Stimulated activated CD4-positive, alpha-beta T cell treated with anti-CD3 and anti-CD28 coated beads, Interleukin-4, amount 100 ng/mL, for 48 hours (primary cell): ENCODE results near the gene REX1BD.
A peak's percentile ranks its signal among the peaks of the same experiment; 100 is the strongest.
"Not testable (repeated sequence)": the region's sequence is repeated elsewhere in the genome, so short reads cannot be mapped to it uniquely, and the experiment has no call there.

ENCODE experiments used
- DNase-seq, 2 donors: peaks; one replicate each; pipeline ENCODE4 v3.0.0-alpha.2; 2020; ENCODE audit warnings: low read depth in 2 of 2

The REX1BD gene

GRCh38 chr19:18577365-18577914, 11.2 kb upstream of the REX1BD start:
- no peak for DNase-seq

GRCh38 chr19:18580311-18580710, 8.3 kb upstream of the REX1BD start:
- no peak for DNase-seq

- DNase-seq, result no peak
Measured at GRCh38 chr19:18586306-18586705, 2.3 kb upstream of the REX1BD start.

- DNase-seq, result no peak
Measured at GRCh38 chr19:18587561-18587960, 1.0 kb upstream of the REX1BD start.

GRCh38 chr19:18587962-18588610, 512 bp upstream of the REX1BD start:
- DNase-seq, result no peak

GRCh38 chr19:18589380-18590272, 1.0 kb downstream of the REX1BD start:
- peak; percentile 58 to 66 for DNase-seq

- no peak for DNase-seq
Measured at GRCh38 chr19:18590273-18591272, 2.0 kb downstream of the REX1BD start.

- no peak for DNase-seq
Measured at GRCh38 chr19:18591735-18592385, 3.3 kb downstream of the REX1BD start.

- not testable (repeated sequence) for DNase-seq
Measured at GRCh38 chr19:18592732-18593131, 4.1 kb downstream of the REX1BD start.

GRCh38 chr19:18593367-18594095, 4.9 kb downstream of the REX1BD start:
- DNase-seq, result no peak

- peak; percentile 66 for DNase-seq
Measured at GRCh38 chr19:18594096-18594823, 5.7 kb downstream of the REX1BD start.

- no peak for DNase-seq
Measured at GRCh38 chr19:18594824-18595373, 6.3 kb downstream of the REX1BD start.

- DNase-seq, result no peak
Measured at GRCh38 chr19:18595475-18595874, 6.9 kb downstream of the REX1BD start.

GRCh38 chr19:18596752-18597157, 8.2 kb downstream of the REX1BD start:
- no peak for DNase-seq

GRCh38 chr19:18597809-18598660, 9.4 kb downstream of the REX1BD start:
- no peak for DNase-seq

GRCh38 chr19:18599485-18599884, 10.9 kb downstream of the REX1BD start:
- no peak for DNase-seq

GRCh38 chr19:18600692-18601397, 12.2 kb downstream of the REX1BD start:
- not testable (repeated sequence) for DNase-seq

- DNase-seq, result no peak
Measured at GRCh38 chr19:18601875-18602274, 13.3 kb downstream of the REX1BD start.
